AG04450 (cell line): Measurements from ENCODE around the gene CRYBA4. TPM values are rescaled to one million over a fixed set of nuclear protein-coding genes. Genes with fewer than 3 reads are reported as not detected.

Source experiments
- CTCF ChIA-PET: fragments of 300-600, 350-600 bp; formaldehyde crosslinking; extraction: SDS; loops from one replicate; lab custom pipeline; 2022; ENCODE audit warnings: antibody characterized with exemption, inconsistent platforms; lab: Charles Lee
- POLR2A ChIA-PET: fragments of 350-600 bp; formaldehyde crosslinking; extraction: SDS; loops from one replicate; lab custom pipeline; 2021; ENCODE audit warnings: antibody characterized with exemption, inconsistent platforms; lab: Yijun Ruan, JAX
- DNase-seq: peaks from one replicate; pipeline ENCODE4 v3.0.0-alpha.2; 2011; ENCODE audit warnings: low read depth, low spot score
- H3K27ac ChIP-seq: one replicate; pipeline ENCODE4 v1.5.1; 2012; ENCODE audit warnings: low read depth, low read length, control low read depth
- H3K27me3 ChIP-seq: one replicate; pipeline ENCODE4 v1.6.0; 2012; ENCODE audit warnings: low read length; ENCODE audit not compliant: control insufficient read depth, insufficient read depth
- H3K4me3 ChIP-seq: 2 replicates; pipeline ENCODE4 v1.5.1; 2011; ENCODE audit warnings: mild to moderate bottlenecking, low read depth, low read length, control low read depth
- H3K9me3 ChIP-seq: 2 replicates; pipeline ENCODE4 v1.5.1; 2012; ENCODE audit warnings: low read length; ENCODE audit not compliant: control insufficient read depth, insufficient read depth
- polyA plus RNA-seq: library from polyadenylated mRNA; depleted of rRNA; stranded (reverse); fragments of >200 nt; gene quantifications from 2 replicates; pipeline ENCODE4 v1.2.3, GENCODE V29; 2011
- TF ChIP-seq, protein P1 (sequence below): IDR thresholded peaks from 2 replicates; pipeline ENCODE4 v1.5.1; 2011; ENCODE audit warnings: low read depth, low read length, control low read depth, inconsistent platforms

The CRYBA4 gene
- polyA plus RNA-seq, 1 experiment, result not detected

DNA sequence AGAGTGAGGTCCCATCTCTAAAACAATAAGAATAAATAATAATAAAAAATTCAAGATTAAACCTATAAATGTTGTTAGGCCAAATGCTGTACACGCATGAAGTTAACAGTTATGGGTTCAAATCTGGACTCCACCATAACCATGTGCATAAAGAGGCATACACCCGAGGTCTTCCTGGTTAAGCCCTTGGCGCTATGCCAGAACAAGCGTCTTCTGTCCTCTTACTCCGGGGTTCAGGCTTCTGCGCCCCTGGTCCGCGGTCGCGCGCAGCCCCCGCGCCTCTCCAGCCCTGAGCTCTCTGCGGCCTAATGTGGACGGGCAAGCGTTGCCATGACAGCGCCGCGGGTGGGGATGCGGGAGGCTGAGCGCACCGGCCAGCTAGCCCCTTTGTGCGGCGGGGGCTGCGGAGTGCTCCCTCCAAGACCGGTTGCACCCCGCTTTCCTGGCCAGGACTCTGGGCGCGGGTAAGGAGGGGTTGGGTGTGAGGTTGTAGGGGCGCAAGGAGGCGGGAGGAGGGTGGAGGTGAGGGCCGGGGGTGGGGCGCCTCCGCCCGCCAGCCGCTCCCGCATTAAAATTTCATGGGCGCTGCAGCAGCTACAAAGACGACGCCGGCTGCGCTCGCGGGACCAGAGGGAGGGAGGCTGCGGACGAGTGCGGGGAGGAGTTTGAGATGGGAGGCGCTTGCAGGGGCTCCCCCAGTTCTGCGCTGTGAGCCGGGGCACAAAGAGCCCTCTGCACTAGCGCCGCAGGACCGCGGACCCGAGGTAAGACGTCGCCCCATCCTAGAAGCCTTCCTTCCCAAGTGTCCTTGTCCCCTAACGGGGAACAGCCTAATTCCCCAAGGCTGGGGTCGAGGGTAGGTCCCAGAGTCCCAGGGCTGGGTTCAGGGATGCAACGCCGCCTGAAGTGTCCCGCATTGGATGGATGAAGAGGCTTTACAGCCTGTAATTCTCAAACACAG, 35.4 kb downstream of the CRYBA4 start, which contains the start of gene MIAT:
TSS of gene MIAT (plus strand) at position 698 of the 961 bp plus-strand sequence.
- POLR2A ChIA-PET, result no interaction called here
- H3K27ac ChIP-seq, result peak within 1 kb of the TSS; percentile 57
- peak within 1 kb of the TSS; percentile 69 for H3K4me3 ChIP-seq
- DNase-seq, result no peak
- H3K9me3 ChIP-seq, result no peaks in the 10 kb centered on the region
- peaks cover 33% of the 10 kb centered on the region for H3K27me3 ChIP-seq
- TF ChIP-seq, protein P1, sequence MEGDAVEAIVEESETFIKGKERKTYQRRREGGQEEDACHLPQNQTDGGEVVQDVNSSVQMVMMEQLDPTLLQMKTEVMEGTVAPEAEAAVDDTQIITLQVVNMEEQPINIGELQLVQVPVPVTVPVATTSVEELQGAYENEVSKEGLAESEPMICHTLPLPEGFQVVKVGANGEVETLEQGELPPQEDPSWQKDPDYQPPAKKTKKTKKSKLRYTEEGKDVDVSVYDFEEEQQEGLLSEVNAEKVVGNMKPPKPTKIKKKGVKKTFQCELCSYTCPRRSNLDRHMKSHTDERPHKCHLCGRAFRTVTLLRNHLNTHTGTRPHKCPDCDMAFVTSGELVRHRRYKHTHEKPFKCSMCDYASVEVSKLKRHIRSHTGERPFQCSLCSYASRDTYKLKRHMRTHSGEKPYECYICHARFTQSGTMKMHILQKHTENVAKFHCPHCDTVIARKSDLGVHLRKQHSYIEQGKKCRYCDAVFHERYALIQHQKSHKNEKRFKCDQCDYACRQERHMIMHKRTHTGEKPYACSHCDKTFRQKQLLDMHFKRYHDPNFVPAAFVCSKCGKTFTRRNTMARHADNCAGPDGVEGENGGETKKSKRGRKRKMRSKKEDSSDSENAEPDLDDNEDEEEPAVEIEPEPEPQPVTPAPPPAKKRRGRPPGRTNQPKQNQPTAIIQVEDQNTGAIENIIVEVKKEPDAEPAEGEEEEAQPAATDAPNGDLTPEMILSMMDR, result no peak
- CTCF ChIA-PET, result interaction anchor here (0.6 to 1.6 kb wide), 6 partner anchors 9 to 674 kb away, joined by 3 to 11 read pairs (median 4); no protein-coding TSS in a partner anchor

DNA sequence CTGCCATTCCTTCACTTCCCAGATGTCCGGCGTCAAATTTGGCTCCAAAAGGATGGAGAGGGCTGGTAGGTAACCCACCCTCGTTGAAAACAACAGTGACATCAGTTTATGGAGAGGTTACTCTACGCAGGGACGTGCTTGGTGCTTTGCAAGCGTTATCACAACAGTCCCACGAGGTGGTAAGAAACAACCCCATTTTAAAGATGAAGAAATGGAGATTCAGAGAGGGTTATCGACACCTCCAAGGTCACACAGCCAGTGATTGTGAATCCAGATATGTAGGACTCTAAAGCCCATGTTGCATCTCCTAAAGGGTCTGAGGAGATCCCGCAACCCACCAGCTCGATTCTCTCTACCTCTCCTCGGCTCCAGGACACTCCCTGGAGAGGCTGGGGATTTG, 36.4 kb downstream of the CRYBA4 start:
- no peaks in the 10 kb centered on the region for H3K9me3 ChIP-seq
- CTCF ChIA-PET, result interaction anchor here (0.6 to 1.6 kb wide), 2 partner anchors 8 to 673 kb away, joined by 4 to 5 read pairs; no protein-coding TSS in a partner anchor
- H3K27me3 ChIP-seq, result peaks cover 26% of the 10 kb centered on the region
- TF ChIP-seq, protein P1, result no peak
- peak overlapping the region; percentile 69 for H3K4me3 ChIP-seq
- DNase-seq, result no peak
- POLR2A ChIA-PET, result no interaction called here
- H3K27ac ChIP-seq, result peak overlapping the region; percentile 57

DNA sequence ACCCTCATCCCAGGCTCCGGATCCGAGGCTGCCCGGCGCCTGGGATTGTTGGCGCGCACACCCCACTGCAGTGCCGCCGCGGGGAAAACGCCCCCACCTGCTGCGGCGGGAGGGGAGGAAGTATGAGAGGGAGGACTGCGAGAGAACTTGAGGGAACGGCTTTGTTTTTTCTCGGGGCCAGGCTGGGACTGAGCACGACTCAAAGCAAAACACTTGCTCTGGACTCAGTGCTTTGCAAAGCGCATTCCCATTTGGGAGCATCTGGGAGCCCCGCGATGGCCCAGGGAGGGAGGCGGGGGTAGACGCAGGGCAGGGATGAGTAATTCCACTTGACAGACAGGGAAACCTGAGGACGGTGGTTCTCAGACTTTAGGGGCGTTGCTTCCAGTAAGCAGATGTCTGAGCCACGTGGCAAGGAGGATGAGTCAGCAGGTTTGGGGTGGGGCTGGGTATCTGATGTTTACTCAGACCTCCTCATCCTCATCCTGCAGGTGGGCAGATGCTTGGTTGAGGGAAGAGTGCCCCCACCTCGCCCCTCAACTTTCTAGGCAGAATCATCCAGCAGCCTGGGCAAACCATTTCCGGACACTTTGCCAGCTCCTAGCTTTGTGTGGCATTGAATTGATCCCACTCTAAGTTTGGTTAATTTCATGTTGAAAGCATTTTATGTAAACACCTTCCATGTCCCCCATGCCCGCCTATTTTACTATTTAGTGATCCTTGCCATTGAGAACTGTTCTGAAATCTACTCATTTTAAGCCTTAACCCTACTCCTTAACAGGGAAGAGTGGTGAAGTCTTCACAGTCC, 37.1 kb downstream of the CRYBA4 start:
- POLR2A ChIA-PET, result interaction anchor here (0.6 kb wide), 1 partner anchor 14 kb away, joined by 3 read pairs; no protein-coding TSS in a partner anchor
- TF ChIP-seq, protein P1, result no peak
- DNase-seq, result peak; percentile 86
- peak overlapping the region; percentile 69 for H3K4me3 ChIP-seq
- H3K27me3 ChIP-seq, result peaks cover 21% of the 10 kb centered on the region
- peak overlapping the region; percentile 57 for H3K27ac ChIP-seq
- H3K9me3 ChIP-seq, result no peaks in the 10 kb centered on the region
- CTCF ChIA-PET, result interaction anchor here (0.5 kb wide), 1 partner anchor 64 kb away, joined by 3 read pairs; no protein-coding TSS in a partner anchor

DNA sequence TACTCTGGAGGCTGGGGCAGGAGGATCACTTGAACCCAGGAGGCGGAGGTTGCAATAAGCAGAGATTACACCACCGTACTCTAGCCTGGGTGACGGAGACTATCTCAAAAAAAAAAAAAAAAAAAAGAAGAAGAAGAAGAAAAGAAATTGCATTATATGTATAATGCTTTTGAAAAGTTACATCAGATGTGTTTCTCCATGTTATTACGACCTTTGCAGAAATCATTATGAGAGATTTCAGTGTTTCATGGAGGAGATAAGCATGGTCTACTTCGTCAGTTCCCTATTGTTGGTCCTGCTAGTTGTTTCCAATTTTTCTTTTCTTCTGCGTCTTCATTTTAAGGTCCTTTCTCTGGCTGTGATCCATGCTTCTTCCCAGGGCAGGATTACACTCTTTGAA, 38.6 kb downstream of the CRYBA4 start:
- ChIA-PET CTCF (no interaction called here), POLR2A (no interaction called here)
- TF ChIP-seq, protein P1, result no peak

More for the DNA sequence above, 38.6 kb downstream of the CRYBA4 start:
- Histone ChIP-seq H3K27me3 (peaks cover 12% of the 10 kb centered on the region), H3K4me3 (no peak overlapping the region), H3K9me3 (no peaks in the 10 kb centered on the region), H3K27ac (no peak overlapping the region)
- no peak for DNase-seq
